HG03135 (cell line): ENCODE results near the gene PRXL2A.
A peak's percentile ranks its signal among the peaks of the same experiment; 100 is the strongest.
"Not testable (repeated sequence)": the region's sequence is repeated elsewhere in the genome, so short reads cannot be mapped to it uniquely, and the experiment has no call there.

ENCODE experiments used
- ATAC-seq: cut with Tn5 transposase; IDR thresholded peaks from one replicate; pipeline ENCODE4 v1.9.1; 2021; ENCODE audit warnings: mild to moderate bottlenecking, moderate library complexity; ENCODE audit not compliant: unreplicated experiment

PRXL2A gene, protein sequence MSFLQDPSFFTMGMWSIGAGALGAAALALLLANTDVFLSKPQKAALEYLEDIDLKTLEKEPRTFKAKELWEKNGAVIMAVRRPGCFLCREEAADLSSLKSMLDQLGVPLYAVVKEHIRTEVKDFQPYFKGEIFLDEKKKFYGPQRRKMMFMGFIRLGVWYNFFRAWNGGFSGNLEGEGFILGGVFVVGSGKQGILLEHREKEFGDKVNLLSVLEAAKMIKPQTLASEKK

DNA sequence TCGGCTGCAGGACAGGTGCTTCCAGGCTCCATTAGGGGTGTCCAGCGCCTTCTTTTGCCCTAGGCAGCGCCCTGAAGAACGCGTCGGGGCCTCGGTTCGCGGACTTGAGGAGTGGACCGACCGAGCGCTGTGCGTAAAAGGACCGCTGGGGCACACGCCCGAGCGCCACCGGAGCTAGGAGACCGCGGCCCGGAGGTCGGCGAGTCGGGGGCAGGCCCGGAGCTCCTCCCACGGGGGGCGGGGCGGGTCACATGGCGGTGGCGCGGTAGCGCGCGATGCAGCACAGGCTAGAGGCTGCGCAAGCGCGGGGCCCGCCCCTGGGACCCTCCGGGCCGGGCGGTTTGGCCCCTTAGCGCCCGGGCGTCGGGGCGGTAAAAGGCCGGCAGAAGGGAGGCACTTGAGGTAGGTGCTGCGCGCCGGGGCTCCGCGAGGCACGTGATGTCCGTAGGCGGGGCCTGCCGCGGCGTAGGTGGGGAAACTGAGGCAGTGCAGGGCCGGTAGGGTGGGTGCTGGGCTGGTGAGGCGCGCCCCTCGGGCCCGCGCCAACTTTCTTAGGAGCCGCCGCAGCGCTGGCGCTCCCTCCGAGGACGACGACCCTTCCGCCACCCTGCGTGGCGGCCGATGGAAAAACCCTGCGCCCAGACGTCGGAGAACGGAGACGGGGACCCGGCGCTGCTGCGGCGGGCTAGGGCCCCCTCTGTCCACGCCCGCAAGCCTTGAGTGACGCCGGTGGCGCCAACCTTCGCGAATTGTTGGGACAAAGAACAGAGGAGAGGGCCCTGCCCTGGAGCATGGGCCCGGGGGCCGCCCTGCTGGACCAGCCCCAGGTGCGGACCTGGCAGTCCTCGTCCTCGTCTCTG is at the start of gene PRXL2A:
TSS of gene PRXL2A (plus strand) at position 310 of the 860 bp plus-strand sequence. CDS start 11,917 bp downstream, outside the sequence.
- peak; percentile 96 for ATAC-seq

GRCh38 chr10:80358925-80359324 is 49.4 kb upstream of the PRXL2A start:
- not testable (repeated sequence) for ATAC-seq

- no peak for ATAC-seq
Measured at GRCh38 chr10:80359644-80360043, 48.7 kb upstream of the PRXL2A start.

DNA sequence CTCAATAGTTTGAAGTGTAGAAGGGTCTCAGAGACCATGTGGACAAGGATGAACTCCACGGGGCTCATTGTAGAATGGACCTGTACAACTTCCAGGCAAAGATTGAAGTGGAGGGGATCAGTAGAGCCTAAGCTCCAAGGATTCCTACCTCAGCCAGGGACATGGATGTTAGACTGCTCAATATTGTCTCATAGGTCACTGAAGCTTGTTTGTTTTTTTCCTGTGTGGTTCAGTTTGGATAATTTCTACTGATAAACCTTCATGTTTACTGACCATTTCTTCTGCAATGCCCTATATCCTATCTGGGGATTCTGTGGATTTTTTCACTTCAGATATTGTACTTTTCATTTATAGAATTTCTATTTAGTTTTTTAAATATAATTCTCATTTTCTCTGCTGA is 42.8 kb upstream of the PRXL2A start:
- no peak for ATAC-seq

DNA sequence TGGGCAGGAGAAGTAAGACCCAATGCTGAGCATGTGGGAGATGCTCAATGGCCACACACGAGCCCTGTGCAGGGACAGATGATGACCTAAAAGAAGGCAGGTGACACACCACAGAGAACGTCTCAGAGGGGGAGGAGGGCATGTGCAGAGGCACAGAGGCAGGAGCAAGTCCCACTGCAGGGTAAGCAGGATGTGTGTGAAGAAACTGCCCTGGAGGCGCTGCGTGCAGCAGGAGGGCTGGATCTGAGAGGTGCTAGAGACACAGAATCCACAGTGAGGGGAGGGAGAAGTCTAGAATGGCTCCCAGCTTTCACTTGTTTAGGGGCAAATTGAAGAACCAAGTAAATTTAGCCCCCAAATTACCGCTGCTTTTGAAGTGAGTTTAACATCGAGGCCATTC is 36.9 kb upstream of the PRXL2A start:
- ATAC-seq, result no peak

DNA sequence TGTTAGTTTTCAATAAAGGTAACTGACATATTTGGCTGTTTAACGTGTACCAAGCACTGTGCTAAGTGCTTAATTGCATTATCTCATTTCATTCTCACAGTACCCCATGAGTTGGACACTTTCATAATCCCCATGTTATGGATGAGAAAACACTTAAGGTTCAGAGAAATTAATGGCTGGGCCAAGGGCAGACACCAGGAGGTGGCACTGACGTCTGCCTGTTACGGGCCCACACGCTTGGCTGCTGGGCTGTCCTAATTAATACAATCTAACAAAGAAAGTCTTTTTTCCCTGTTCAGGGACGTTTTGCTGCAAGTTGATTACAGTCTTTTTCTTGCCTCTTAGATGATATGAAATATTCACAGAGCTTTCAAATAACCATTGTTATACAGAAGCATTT is 35.7 kb upstream of the PRXL2A start:
- no peak for ATAC-seq

GRCh38 chr10:80373502-80373901 is 34.8 kb upstream of the PRXL2A start:
- ATAC-seq, result no peak

DNA sequence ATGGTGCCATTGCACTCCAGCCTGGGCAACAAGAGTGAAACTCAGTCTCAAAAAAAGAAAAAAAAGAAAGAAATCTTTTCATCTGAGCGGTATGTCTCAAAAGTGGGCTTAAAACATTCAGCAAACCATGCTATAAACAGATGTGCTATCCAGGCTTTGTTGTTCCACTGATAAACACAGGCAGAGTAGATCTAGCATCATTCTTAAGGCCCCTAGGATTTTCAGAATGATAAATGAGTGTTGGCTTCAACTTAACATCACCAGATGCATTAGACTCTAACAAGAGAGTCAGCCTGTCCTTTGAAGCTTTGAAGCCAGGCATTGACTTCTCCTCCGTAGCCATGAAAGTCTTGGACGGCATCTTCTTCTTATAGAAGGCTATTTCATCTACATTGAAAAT is 28.6 kb upstream of the PRXL2A start:
- no peak for ATAC-seq

- ATAC-seq, result no peak
Measured at GRCh38 chr10:80380185-80380584, 28.2 kb upstream of the PRXL2A start.

DNA sequence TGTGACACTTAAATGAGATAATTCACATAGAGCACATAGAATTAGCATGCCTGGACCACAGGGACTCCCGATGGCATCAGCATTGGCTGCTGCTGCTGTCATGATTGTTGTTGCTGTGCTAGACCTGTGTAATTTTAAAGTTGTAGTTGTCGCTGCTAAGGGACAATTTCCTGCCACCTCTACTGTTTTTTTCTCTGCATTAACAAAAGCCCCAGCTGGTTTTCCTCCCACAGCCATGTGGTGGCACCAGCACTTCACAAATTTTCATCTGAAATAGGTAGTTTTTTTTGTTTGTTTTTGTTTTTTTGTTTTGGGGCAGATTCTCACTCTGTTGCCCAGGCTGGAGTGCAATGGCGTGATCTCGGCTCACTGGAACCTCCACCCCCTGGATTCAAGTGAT is 25.4 kb upstream of the PRXL2A start:
- peak; percentile 69 for ATAC-seq

DNA sequence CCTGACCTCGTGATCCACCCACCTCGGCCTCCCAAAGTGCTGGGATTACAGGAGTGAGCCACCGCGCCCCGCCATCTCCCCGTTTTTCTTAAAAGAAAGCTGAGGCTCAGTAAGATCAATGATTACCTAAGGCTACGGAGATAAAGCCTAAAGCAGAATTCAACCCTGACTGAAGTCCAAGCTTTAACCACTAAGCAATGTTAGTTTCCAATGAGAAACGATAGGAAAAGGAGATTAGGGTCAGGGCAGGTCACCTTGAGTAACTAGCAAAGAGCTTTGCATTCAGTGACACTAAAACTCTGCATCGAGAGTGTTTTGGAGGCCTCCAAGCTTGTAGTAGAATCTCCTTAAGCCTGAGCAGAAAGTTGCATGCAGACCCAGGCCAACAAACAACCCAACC is 17.6 kb upstream of the PRXL2A start:
- ATAC-seq, result no peak

- ATAC-seq, result no peak
Measured at GRCh38 chr10:80392250-80392649, 16.1 kb upstream of the PRXL2A start.

- ATAC-seq, result no peak
Measured at GRCh38 chr10:80394358-80394916, 13.9 kb upstream of the PRXL2A start.

DNA sequence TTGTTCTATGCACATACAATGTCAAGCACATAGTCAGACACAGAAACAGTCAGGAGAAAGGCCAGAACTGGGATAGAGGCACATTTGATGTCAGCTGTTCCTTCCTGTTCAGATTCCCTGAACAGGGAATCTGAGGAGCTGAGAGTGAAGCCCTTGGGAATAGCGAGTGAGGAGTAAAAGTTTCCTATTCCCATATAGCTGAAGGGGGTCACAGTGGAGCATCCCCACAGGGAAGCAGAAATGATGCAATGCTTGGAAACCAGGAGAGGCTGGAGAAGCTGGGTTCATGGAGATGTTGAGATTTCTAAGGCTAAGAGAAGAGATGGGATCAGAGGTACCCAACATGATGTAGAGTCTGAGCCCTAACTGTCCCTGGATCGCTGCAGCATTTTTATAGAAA is 11.3 kb upstream of the PRXL2A start:
- ATAC-seq, result no peak

GRCh38 chr10:80400136-80400804 is 8.1 kb upstream of the PRXL2A start:
- ATAC-seq, result no peak

DNA sequence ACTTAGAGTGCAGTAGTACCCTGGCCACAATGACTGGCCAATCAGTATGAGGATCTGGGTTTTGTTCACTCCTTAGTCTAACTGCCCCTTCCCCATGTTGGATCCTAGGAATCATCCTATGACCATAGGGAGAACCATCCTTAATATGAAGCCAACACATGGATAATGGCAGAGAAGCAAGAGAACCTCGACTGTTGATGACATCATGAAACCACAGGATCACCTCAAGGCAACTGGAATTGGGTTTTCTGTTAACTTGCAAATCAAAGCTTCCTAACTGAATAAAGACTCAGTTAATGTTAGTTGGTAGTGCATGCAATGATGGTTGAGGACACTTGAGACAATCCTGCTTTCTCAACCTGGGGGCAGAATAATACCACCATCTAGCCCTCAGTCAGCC is 3.3 kb upstream of the PRXL2A start:
- ATAC-seq, result no peak

DNA sequence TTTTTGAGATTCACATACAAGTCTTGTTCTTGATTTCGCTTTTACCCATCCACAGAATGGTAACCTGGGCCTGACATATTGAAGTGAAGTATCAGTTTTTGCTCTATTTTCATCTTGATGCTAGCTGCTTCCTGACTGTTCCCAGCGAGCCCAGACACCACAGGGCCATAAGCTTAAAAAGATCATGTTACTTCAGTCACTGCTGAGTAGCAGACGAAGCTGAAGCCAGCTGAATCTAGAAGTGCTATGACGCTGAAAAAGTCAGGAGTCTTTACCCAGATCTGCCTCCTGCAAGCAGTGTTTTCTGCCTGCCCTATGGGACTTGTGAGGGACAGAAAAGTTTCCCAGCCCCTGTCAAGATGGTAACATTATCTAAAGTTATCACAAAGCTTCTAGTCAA is 2.7 kb upstream of the PRXL2A start:
- ATAC-seq, result no peak

DNA sequence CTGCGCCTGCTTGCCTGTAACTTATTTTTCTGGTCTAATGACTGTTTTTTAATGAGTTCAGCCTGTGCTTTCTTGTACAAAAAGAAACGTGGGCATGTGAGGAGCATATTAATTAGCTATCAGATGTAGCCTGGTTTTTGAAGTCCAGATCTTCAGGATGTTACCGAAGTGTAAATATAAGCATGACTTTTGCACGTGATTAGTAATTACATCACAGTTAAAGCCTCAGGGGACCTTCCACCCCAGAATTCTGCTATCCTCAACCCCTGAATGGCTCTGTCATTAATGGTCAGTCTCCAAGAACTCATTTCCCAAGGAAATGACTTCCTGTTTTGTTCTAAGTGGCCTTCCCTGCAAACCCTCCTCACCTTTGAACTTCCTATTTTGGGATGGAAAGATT is 2.1 kb upstream of the PRXL2A start:
- ATAC-seq, result no peak

GRCh38 chr10:80407812-80408241 is 524 bp upstream of the PRXL2A start:
- ATAC-seq, result peak; percentile 27

DNA sequence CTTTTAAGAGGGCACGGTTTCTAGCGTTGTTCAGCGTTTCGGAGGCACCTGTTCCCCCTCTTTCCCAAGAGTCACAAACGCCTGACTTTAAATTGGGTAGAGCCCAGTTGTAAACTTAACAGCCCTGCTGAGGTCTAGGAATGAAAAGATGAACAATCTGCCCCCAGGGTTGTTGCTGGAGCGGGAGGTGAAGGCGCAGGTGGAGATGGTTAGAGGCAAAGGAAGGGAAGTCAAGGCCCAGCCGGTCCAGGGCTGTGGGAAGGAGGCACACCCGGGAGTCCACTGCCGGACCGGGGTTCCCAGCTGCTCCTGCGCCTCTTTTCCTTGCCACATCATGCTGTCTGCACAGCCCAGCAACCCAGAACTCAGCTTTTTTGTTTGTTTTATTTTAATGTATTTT is 770 bp downstream of the PRXL2A start:
- no peak for ATAC-seq

DNA sequence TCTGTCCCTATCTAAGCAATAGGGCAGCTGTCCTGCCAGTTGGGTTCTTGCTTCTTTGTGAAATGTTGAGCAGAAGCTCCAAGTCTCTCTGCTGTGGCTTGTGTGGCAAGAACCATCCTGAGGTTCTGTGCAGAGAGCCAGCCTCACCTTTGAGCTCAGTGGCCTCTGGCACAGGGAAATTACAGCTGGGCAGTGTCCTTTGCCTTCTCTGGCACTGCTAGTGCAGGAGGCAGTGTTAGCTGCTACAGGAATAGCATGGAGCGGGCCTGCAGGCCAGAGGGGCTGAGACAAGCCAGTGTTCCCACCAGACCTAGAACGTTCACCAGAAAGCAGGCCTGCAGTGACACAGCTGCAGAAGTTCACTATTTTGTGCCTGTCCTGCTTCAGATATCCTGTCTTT is 1.8 kb downstream of the PRXL2A start:
- ATAC-seq, result no peak
